Measurements from ENCODE around the gene FCN3. TPM values are rescaled to one million over a fixed set of nuclear protein-coding genes. Genes with fewer than 3 reads are reported as not detected.

FCN3 gene
- total RNA-seq, 4 donors from 2014 or later = 13.2 to 35.7 (median 19.3) TPM

GRCh38 chr1:27322569-27323240 is 51.9 kb downstream of the FCN3 start:
- peaks cover 0 to 9% of the 10 kb centered on the region in 2 donors for H3K36me3 ChIP-seq
- H3K9me3 ChIP-seq = no peaks in the 10 kb centered on the region
- in situ Hi-C loops (cut with MboI; ENCODE audit: low sequenced_read_pairs in 4 of 4) (no loop called here), intact Hi-C loops (cut with DNase I; ENCODE audit: low total_unique reads) (loop anchor here (2.0 to 10.0 kb wide), 3 partner anchors 42 to 405 kb away; partner anchors contain the start of genes AHDC1 and FAM76A)
- peak overlapping the region; percentile 85 to 100 (median 87) for H3K4me3 ChIP-seq
- TF ChIP-seq CTCF (IDR thresholded peaks at IDR 0.05 in 4 of 5, conservative IDR thresholded peaks at IDR 0.05 in 1 of 5) (no peak), POLR2A (IDR thresholded peaks at IDR 0.05) (no peak)
- H3K27ac ChIP-seq = peak overlapping the region; percentile 90 to 95 (median 92)
- no peak for ATAC-seq
- H3K27me3 ChIP-seq = peaks cover 15% of the 10 kb centered on the region in 3 donors
- H3K4me1 ChIP-seq = peaks cover 27 to 37% of the 10 kb centered on the region in 2 donors
- no peak for DNase-seq

- in situ Hi-C loops (cut with MboI; ENCODE audit: low sequenced_read_pairs in 4 of 4) (no loop called here), intact Hi-C loops (cut with DNase I; ENCODE audit: low total_unique reads) (loop anchor here (2.0 to 10.0 kb wide), 3 partner anchors 43 to 405 kb away; partner anchors contain the start of genes AHDC1 and FAM76A)
- H3K4me3 ChIP-seq = peak within 1 kb of the TSS; percentile 85 to 100 (median 87)
- ATAC-seq (peak; percentile 97), DNase-seq (peak; percentile 95 to 96)
- peaks cover 21 to 35% of the 10 kb centered on the region in 2 donors for H3K4me1 ChIP-seq
- H3K27ac ChIP-seq = peak within 1 kb of the TSS; percentile 90 to 95 (median 92)
- no peaks in the 10 kb centered on the region for H3K9me3 ChIP-seq
- H3K27me3 ChIP-seq = peaks cover 17 to 19% (median 18%) of the 10 kb centered on the region in 3 donors
- peaks cover 0 to 9% of the 10 kb centered on the region in 2 donors for H3K36me3 ChIP-seq
- TF ChIP-seq POLR2A (IDR thresholded peaks at IDR 0.05) (peak; percentile 54 to 62), CTCF (IDR thresholded peaks at IDR 0.05 in 4 of 5, conservative IDR thresholded peaks at IDR 0.05 in 1 of 5) (peak in 4 of 5 experiments; percentile 36 to 42 (median 38))
Measured at GRCh38 chr1:27321813-27322568, 52.6 kb downstream of the FCN3 start, which contains the start of gene TMEM222. TSS of gene TMEM222 (plus strand) at chr1:27322163. CDS start at chr1:27322198, 35 bp downstream.

Other genes with a start within 250 kb of the FCN3 start
- 1 to 10 TPM; 2.5 to 4.3 (median 3.7) TPM for gene SLC9A1, start 219.7 kb downstream of the FCN3 start, total RNA-seq
- 10 to 100 TPM; 36.8 to 85.5 (median 60.6) TPM for gene WDTC1, start 140.2 kb downstream of the FCN3 start, total RNA-seq
- gene TMEM222, start 52.7 kb downstream of the FCN3 start, total RNA-seq = 10 to 100 TPM; 16.5 to 21.9 (median 17.8) TPM
- under 1 TPM in 1 of 4 donors, not detected in 3; 0.66 TPM for gene SYTL1, start 32.8 kb downstream of the FCN3 start, total RNA-seq
- 10 to 100 TPM; 16.5 to 29.1 (median 18.4) TPM for gene MAP3K6, start 7.9 kb downstream of the FCN3 start, total RNA-seq
- not detected for gene CD164L2, start 8.5 kb upstream of the FCN3 start, total RNA-seq
- under 1 TPM in 3 of 4 donors, not detected in 1; 0.23 to 0.51 (median 0.35) TPM for gene GPR3, start 17.8 kb upstream of the FCN3 start, total RNA-seq
- 10 to 100 TPM; 10.6 to 16.7 (median 13.3) TPM for gene WASF2, start 115.3 kb upstream of the FCN3 start, total RNA-seq
- gene AHDC1, start 229.3 kb upstream of the FCN3 start, total RNA-seq = 10 to 100 TPM; 22.2 to 57.9 (median 35.2) TPM

Data from gastrocnemius medialis (tissue), 4 donors.